T-helper 1 cell treated with Interleukin-12 subunit alpha and Interleukin-12 subunit beta and Interleukin-4 antibody, amounts not matched to agents 30 ng/mL and 1 ng/mL, for 36 hours (primary cell): Measurements from ENCODE around the gene C14orf180. TPM values are rescaled to one million over a fixed set of nuclear protein-coding genes. Genes with fewer than 3 reads are reported as not detected.
"Not testable (repeated sequence)": the region's sequence is repeated elsewhere in the genome, so short reads cannot be mapped to it uniquely, and the experiment has no call there.

Experiments used
- intact Hi-C: fragments of 100-400 bp; cut with micrococcal nuclease; formaldehyde crosslinking; loops from one replicate; pipeline ENCODE4 v1.15.1; 2024
- total RNA-seq: library from RNA; stranded (reverse); gene quantifications from 2 replicates; pipeline ENCODE4 v1.2.3, GENCODE V29; 2022

C14orf180 gene
- total RNA-seq, 1 donor from 2014 or later: not detected

GRCh38 chr14:104578321-104578720 lies 1.2 kb upstream of the C14orf180 start:
- intact Hi-C loops: no loop called here

- intact Hi-C loops: not testable (repeated sequence)
These were observed 375 bp downstream of the C14orf180 start for GRCh38 chr14:104579939-104580338.

GRCh38 chr14:104580961-104581360 lies 1.4 kb downstream of the C14orf180 start:
- intact Hi-C loops: no loop called here

GRCh38 chr14:104581521-104581920 lies 2.0 kb downstream of the C14orf180 start:
- intact Hi-C loops: no loop called here

GRCh38 chr14:104582005-104582404 lies 2.4 kb downstream of the C14orf180 start:
- intact Hi-C loops: no loop called here

- intact Hi-C loops: no loop called here
These were observed 3.1 kb downstream of the C14orf180 start for GRCh38 chr14:104582662-104583061.

- intact Hi-C loops: no loop called here
These were observed 4.1 kb downstream of the C14orf180 start for GRCh38 chr14:104583424-104584306.

- intact Hi-C loops: no loop called here
These were observed 5.0 kb downstream of the C14orf180 start for GRCh38 chr14:104584557-104584956.

- intact Hi-C loops: no loop called here
These were observed 6.6 kb downstream of the C14orf180 start for GRCh38 chr14:104585966-104586697.

GRCh38 chr14:104586832-104587620 lies 7.5 kb downstream of the C14orf180 start:
- intact Hi-C loops: no loop called here

GRCh38 chr14:104587641-104588040 lies 8.1 kb downstream of the C14orf180 start:
- intact Hi-C loops: no loop called here

GRCh38 chr14:104588066-104588857 lies 8.7 kb downstream of the C14orf180 start:
- intact Hi-C loops: no loop called here

GRCh38 chr14:104589338-104590195 lies 10.0 kb downstream of the C14orf180 start:
- intact Hi-C loops: no loop called here

GRCh38 chr14:104590240-104590965 lies 10.8 kb downstream of the C14orf180 start:
- intact Hi-C loops: no loop called here

- intact Hi-C loops: no loop called here
These were observed 11.5 kb downstream of the C14orf180 start for GRCh38 chr14:104591031-104591430.

GRCh38 chr14:104591506-104592291 lies 12.1 kb downstream of the C14orf180 start:
- intact Hi-C loops: no loop called here

GRCh38 chr14:104592292-104592672 lies 12.7 kb downstream of the C14orf180 start:
- intact Hi-C loops: no loop called here

- intact Hi-C loops: no loop called here
These were observed 13.2 kb downstream of the C14orf180 start for GRCh38 chr14:104592785-104593184.
